Body of pancreas (tissue), 4 donors: Measurements from ENCODE around the gene MRTFA.

Experiments used
- CTCF ChIP-seq, 7 experiments: fragments of 450-650 bp in 4 of 7; fragments of 200-600 bp in 3 of 7; sonication (generic) in 3 of 7; IDR thresholded peaks; one replicate each; pipeline ENCODE4 v1.5.1; 2016 to 2019; ENCODE audit warnings: antibody characterized with exemption in 7 of 7
- POLR2A ChIP-seq, 3 donors: fragments of 450-650 bp; IDR thresholded peaks; one replicate each; pipeline ENCODE4 v1.6.1; 2016; ENCODE audit warnings: antibody characterized with exemption in 3 of 3, mild to moderate bottlenecking in 2 of 3

- TF ChIP-seq CTCF (IDR thresholded peaks at IDR 0.05) (no peak), POLR2A (IDR thresholded peaks at IDR 0.05) (no peak)
These were observed 48.9 kb upstream of the MRTFA start for GRCh38 chr22:40685406-40685805.
